Measurements from ENCODE around the gene MEF2C. TPM values are rescaled to one million over a fixed set of nuclear protein-coding genes. Genes with fewer than 3 reads are reported as not detected.

Gene MEF2C
- total RNA-seq, 8 experiments from 2014 or later: 2.0 to 143 (median 21.7) TPM

GRCh38 chr5:88696466-88696865, 186.5 kb downstream of the MEF2C start:
- in situ Hi-C loops (cut with MboI; ENCODE audit: low pct_unique_long_range_greater_than_20kb in 2 of 9, low sequenced_read_pairs in 9 of 9, unreplicated experiment in 9 of 9): loop anchor here in 8 of 9 experiments (25.0 kb wide), 3 partner anchors 559 to 1284 kb away; partner anchors contain the start of gene CCNH (in 4 of the 8)
- no peak for ATAC-seq (replicated peaks in 6 of 8)
- no peak overlapping the region for H3K27ac ChIP-seq
- no peak overlapping the region for H3K4me3 ChIP-seq
- H3K4me1 ChIP-seq (replicated peaks in 1 of 2): no peaks in the 10 kb centered on the region

GRCh38 chr5:88695931-88696330, 187.1 kb downstream of the MEF2C start:
- H3K4me1 ChIP-seq (replicated peaks in 1 of 2): no peaks in the 10 kb centered on the region
- WGBS, 10 experiments: 0 to 52% (median 23%) methylated on average over 1 to 3 of the region's 3 CpGs; no CpG with 5 or more reads in 1 of the 10 experiments
- no peak overlapping the region for H3K4me3 ChIP-seq
- ATAC-seq (replicated peaks in 6 of 8): no peak
- in situ Hi-C loops (cut with MboI; ENCODE audit: low pct_unique_long_range_greater_than_20kb in 2 of 9, low sequenced_read_pairs in 9 of 9, unreplicated experiment in 9 of 9): loop anchor here in 8 of 9 experiments (25.0 kb wide), 3 partner anchors 559 to 1284 kb away; partner anchors contain the start of gene CCNH (in 4 of the 8)
- no peak overlapping the region for H3K27ac ChIP-seq

- no peak overlapping the region for H3K4me3 ChIP-seq
- in situ Hi-C loops (cut with MboI; ENCODE audit: low pct_unique_long_range_greater_than_20kb in 2 of 9, low sequenced_read_pairs in 9 of 9, unreplicated experiment in 9 of 9): loop anchor here in 8 of 9 experiments (25.0 kb wide), 3 partner anchors 558 to 1283 kb away; partner anchors contain the start of gene CCNH (in 4 of the 8)
- H3K27ac ChIP-seq: no peak overlapping the region
- H3K4me1 ChIP-seq (replicated peaks in 1 of 2): peaks cover 0 to 5% of the 10 kb centered on the region in 2 donors
- WGBS, 10 experiments: 11 to 77% (median 30%) methylated on average over 2 to 12 of the region's 19 CpGs; no CpG with 5 or more reads in 1 of the 10 experiments
- no peak for ATAC-seq (replicated peaks in 6 of 8)
Observed at GRCh38 chr5:88695232-88695631, 187.8 kb downstream of the MEF2C start.

- Histone ChIP-seq H3K4me3 (no peak overlapping the region), H3K4me1 (replicated peaks in 1 of 2) (peaks cover 6 to 16% of the 10 kb centered on the region in 2 donors), H3K27ac (no peak overlapping the region)
- 17 to 52% (median 30%) methylated on average over 2 to 20 of the region's 28 CpGs for WGBS, 10 experiments
- in situ Hi-C loops (cut with MboI; ENCODE audit: low pct_unique_long_range_greater_than_20kb in 2 of 9, low sequenced_read_pairs in 9 of 9, unreplicated experiment in 9 of 9): loop anchor here in 8 of 9 experiments (25.0 kb wide), 3 partner anchors 557 to 1282 kb away; partner anchors contain the start of gene CCNH (in 4 of the 8)
- ATAC-seq (replicated peaks in 6 of 8): no peak
Observed at GRCh38 chr5:88694023-88694679, 188.8 kb downstream of the MEF2C start.

- Histone ChIP-seq H3K4me3 (no peak overlapping the region), H3K4me1 (replicated peaks in 1 of 2) (peaks cover 6 to 17% of the 10 kb centered on the region in 2 donors), H3K27ac (no peak overlapping the region)
- in situ Hi-C loops (cut with MboI; ENCODE audit: low pct_unique_long_range_greater_than_20kb in 2 of 9, low sequenced_read_pairs in 9 of 9, unreplicated experiment in 9 of 9): loop anchor here in 8 of 9 experiments (25.0 kb wide), 3 partner anchors 556 to 1281 kb away; partner anchors contain the start of gene CCNH (in 4 of the 8)
- ATAC-seq (replicated peaks in 6 of 8): peak in 1 of 8 experiments; percentile 64
- 0 to 61% (median 43%) methylated on average over 1 to 15 of the region's 25 CpGs; no CpG with 5 or more reads in 1 of the 10 experiments for WGBS, 10 experiments
Observed at GRCh38 chr5:88693071-88693932, 189.7 kb downstream of the MEF2C start.

GRCh38 chr5:88691945-88692868, 190.8 kb downstream of the MEF2C start:
- no peak overlapping the region for H3K27ac ChIP-seq
- peaks cover 6 to 17% of the 10 kb centered on the region in 2 donors for H3K4me1 ChIP-seq (replicated peaks in 1 of 2)
- in situ Hi-C loops (cut with MboI; ENCODE audit: low pct_unique_long_range_greater_than_20kb in 2 of 9, low sequenced_read_pairs in 9 of 9, unreplicated experiment in 9 of 9): loop anchor here in 8 of 9 experiments (25.0 kb wide), 3 partner anchors 555 to 1280 kb away; partner anchors contain the start of gene CCNH (in 4 of the 8)
- peak overlapping the region in 1 of 5 donors; percentile 4 for H3K4me3 ChIP-seq
- WGBS, 10 experiments: 2 to 38% (median 11%) methylated on average over 3 to 24 of the region's 52 CpGs
- ATAC-seq (replicated peaks in 6 of 8): peak in 2 of 8 experiments; percentile 6 to 9

GRCh38 chr5:88691230-88691582, 191.8 kb downstream of the MEF2C start:
- Histone ChIP-seq H3K4me3 (peak overlapping the region; percentile 25 to 38 (median 27)), H3K4me1 (replicated peaks in 1 of 2) (peaks cover 6 to 17% of the 10 kb centered on the region in 2 donors), H3K27ac (no peak overlapping the region)
- ATAC-seq (replicated peaks in 6 of 8): peak in 5 of 8 experiments; percentile 6 to 18 (median 9)
- in situ Hi-C loops (cut with MboI; ENCODE audit: low pct_unique_long_range_greater_than_20kb in 2 of 9, low sequenced_read_pairs in 9 of 9, unreplicated experiment in 9 of 9): loop anchor here in 8 of 9 experiments (25.0 kb wide), 3 partner anchors 554 to 1279 kb away; partner anchors contain the start of gene CCNH (in 4 of the 8)
- 0 to 33% (median 12%) methylated on average over 1 to 11 of the region's 11 CpGs for WGBS, 10 experiments

GRCh38 chr5:88690409-88691229, 192.4 kb downstream of the MEF2C start:
- 0 to 11% (median 3%) methylated on average over 1 to 33 of the region's 47 CpGs; no CpG with 5 or more reads in 2 of the 10 experiments for WGBS, 10 experiments

GRCh38 chr5:88689668-88690408, 193.1 kb downstream of the MEF2C start:
- 0 to 28% (median 10%) methylated on average over 1 to 20 of the region's 38 CpGs; no CpG with 5 or more reads in 1 of the 10 experiments for WGBS, 10 experiments
- in situ Hi-C loops (cut with MboI; ENCODE audit: low pct_unique_long_range_greater_than_20kb in 2 of 9, low sequenced_read_pairs in 9 of 9, unreplicated experiment in 9 of 9): loop anchor here (5.0 to 25.0 kb wide), 5 partner anchors 548 to 1278 kb away; partner anchors contain the start of gene CCNH (in 4 of the 9)
- Histone ChIP-seq H3K4me3 (peak overlapping the region in 2 of 5 donors; percentile 13 to 35), H3K27ac (no peak overlapping the region), H3K4me1 (replicated peaks in 1 of 2) (peaks cover 9 to 17% of the 10 kb centered on the region in 2 donors)
- peak in 3 of 8 experiments; percentile 10 to 21 (median 20) for ATAC-seq (replicated peaks in 6 of 8)

More at GRCh38 chr5:88690409-88691229, 192.4 kb downstream of the MEF2C start:
- in situ Hi-C loops (cut with MboI; ENCODE audit: low pct_unique_long_range_greater_than_20kb in 2 of 9, low sequenced_read_pairs in 9 of 9, unreplicated experiment in 9 of 9): loop anchor here in 8 of 9 experiments (25.0 kb wide), 3 partner anchors 553 to 1278 kb away; partner anchors contain the start of gene CCNH (in 4 of the 8)
- H3K4me3 ChIP-seq: peak overlapping the region; percentile 25 to 38 (median 27)
- peak; percentile 76 to 90 (median 88) for ATAC-seq (replicated peaks in 6 of 8)
- H3K27ac ChIP-seq: no peak overlapping the region
- H3K4me1 ChIP-seq (replicated peaks in 1 of 2): peaks cover 6 to 17% of the 10 kb centered on the region in 2 donors

GRCh38 chr5:88688984-88689667, 193.9 kb downstream of the MEF2C start:
- Histone ChIP-seq H3K4me1 (replicated peaks in 1 of 2) (peaks cover 10 to 17% of the 10 kb centered on the region in 2 donors), H3K4me3 (peak overlapping the region in 1 of 5 donors; percentile 13), H3K27ac (no peak overlapping the region)
- 10 to 40% (median 20%) methylated on average over 1 to 4 of the region's 27 CpGs; no CpG with 5 or more reads in 3 of the 10 experiments for WGBS, 10 experiments
- no peak for ATAC-seq (replicated peaks in 6 of 8)
- in situ Hi-C loops (cut with MboI; ENCODE audit: low pct_unique_long_range_greater_than_20kb in 2 of 9, low sequenced_read_pairs in 9 of 9, unreplicated experiment in 9 of 9): loop anchor here (5.0 to 25.0 kb wide), 5 partner anchors 547 to 1277 kb away; partner anchors contain the start of gene CCNH (in 4 of the 9)
